ENCODE measurements around the gene RFC2.

RFC2 gene

GRCh38 chr7:74254129-74254857, at the start of gene RFC2:
RFC2 (minus strand) TSS chr7:74254399; CDS start chr7:74254383, 16 bp downstream.
- peak; percentile 96 for DNase-seq

GRCh38 chr7:74302745-74303221, 48.6 kb upstream of the RFC2 start:
- DNase-seq = no peak

GRCh38 chr7:74300926-74301325, 46.7 kb upstream of the RFC2 start:
- DNase-seq = no peak

GRCh38 chr7:74299401-74299800, 45.2 kb upstream of the RFC2 start:
- DNase-seq = no peak

GRCh38 chr7:74297516-74298233, 43.5 kb upstream of the RFC2 start:
- no peak for DNase-seq

GRCh38 chr7:74294191-74294998, 40.2 kb upstream of the RFC2 start:
- peak; percentile 83 for DNase-seq

GRCh38 chr7:74293577-74293908, 39.3 kb upstream of the RFC2 start:
- DNase-seq = no peak

- DNase-seq = no peak
Observed at GRCh38 chr7:74292757-74293576, 38.8 kb upstream of the RFC2 start.

- DNase-seq = no peak
Observed at GRCh38 chr7:74291535-74291934, 37.3 kb upstream of the RFC2 start.

GRCh38 chr7:74290981-74291441, 36.8 kb upstream of the RFC2 start:
- no peak for DNase-seq

- DNase-seq = no peak
Observed at GRCh38 chr7:74290553-74290950, 36.4 kb upstream of the RFC2 start.

GRCh38 chr7:74289659-74290552, 35.7 kb upstream of the RFC2 start:
- DNase-seq = no peak

GRCh38 chr7:74289018-74289658, 34.9 kb upstream of the RFC2 start, which contains the start of gene CLIP2:
CLIP2 (plus strand) TSS chr7:74289407; CDS start chr7:74317547, 28,140 bp downstream.
- DNase-seq = peak; percentile 88

- DNase-seq = peak; percentile 42
Observed at GRCh38 chr7:74288034-74288881, 34.1 kb upstream of the RFC2 start.

- DNase-seq = no peak
Observed at GRCh38 chr7:74287303-74288033, 33.3 kb upstream of the RFC2 start.

GRCh38 chr7:74286131-74286530, 31.9 kb upstream of the RFC2 start:
- no peak for DNase-seq

- no peak for DNase-seq
Observed at GRCh38 chr7:74284781-74285259, 30.6 kb upstream of the RFC2 start.

GRCh38 chr7:74283858-74284447, 29.8 kb upstream of the RFC2 start:
- DNase-seq = peak; percentile 39

Data from fibroblast of skin of right biceps (primary cell).